Islet of Langerhans (tissue), 1 donor: ENCODE measurements around the gene ARHGAP35.

ENCODE experiments used
- FAIRE-seq: peaks from one replicate; lab custom pipeline; 2011; peaks lifted over from hg19 to GRCh38; lab: Jason Lieb, UNC

Gene ARHGAP35

GRCh38 chr19:46904114-46905060, 43.6 kb downstream of the ARHGAP35 start:
- FAIRE-seq = no peak

- no peak for FAIRE-seq
Observed at GRCh38 chr19:46906221-46906620, 45.4 kb downstream of the ARHGAP35 start.

- no peak for FAIRE-seq
Observed at GRCh38 chr19:46907880-46908279, 47.1 kb downstream of the ARHGAP35 start.

GRCh38 chr19:46909356-46909755, 48.6 kb downstream of the ARHGAP35 start:
- FAIRE-seq = no peak
